NCI-H1417 treated with DMSO at 0.1 percent for 48 hours (cell line): ENCODE results near the gene WAS.

Experiments used
- DNase-seq: peaks from one replicate; lab custom pipeline; 2025; lab: John Stamatoyannopoulos, UW

WAS gene

GRCh38 chrX:48711929-48712505, 28.4 kb downstream of the WAS start:
- no peak for DNase-seq

- DNase-seq, result no peak
These were observed 30.2 kb downstream of the WAS start for GRCh38 chrX:48713847-48714246.

- DNase-seq, result no peak
These were observed 31.0 kb downstream of the WAS start for GRCh38 chrX:48714573-48714972.

- DNase-seq, result no peak
These were observed 31.5 kb downstream of the WAS start for GRCh38 chrX:48715072-48715471.

- no peak for DNase-seq
These were observed 32.4 kb downstream of the WAS start for GRCh38 chrX:48715876-48716502.

- DNase-seq, result no peak
These were observed 36.4 kb downstream of the WAS start for GRCh38 chrX:48719958-48720357.

GRCh38 chrX:48720577-48721250, 37.1 kb downstream of the WAS start:
- DNase-seq, result no peak

- DNase-seq, result no peak
These were observed 38.3 kb downstream of the WAS start for GRCh38 chrX:48721916-48722315.

GRCh38 chrX:48726596-48726995, 43.0 kb downstream of the WAS start:
- no peak for DNase-seq

GRCh38 chrX:48728653-48729052, 45.1 kb downstream of the WAS start:
- no peak for DNase-seq

- no peak for DNase-seq
These were observed 52.7 kb downstream of the WAS start for GRCh38 chrX:48736303-48736702.

GRCh38 chrX:48736878-48737212, 53.2 kb downstream of the WAS start:
- DNase-seq, result no peak

- DNase-seq, result peak; percentile 84
These were observed 53.8 kb downstream of the WAS start for GRCh38 chrX:48737213-48737938.

GRCh38 chrX:48737940-48738339, 54.3 kb downstream of the WAS start:
- no peak for DNase-seq
